BLaER1 (cell line): ENCODE measurements around the gene U2AF1L4.

Experiments used
- H3K27ac ChIP-seq: shearing (Covaris generic); formaldehyde crosslinking; 2 replicates; pipeline ENCODE4 v1.8.1; 2022
- H3K27me3 ChIP-seq: shearing (Covaris generic); formaldehyde crosslinking; 2 replicates; pipeline ENCODE4 v1.8.1; 2022
- H3K36me3 ChIP-seq: shearing (Covaris generic); formaldehyde crosslinking; 2 replicates; pipeline ENCODE4 v1.8.1; 2022
- H3K4me1 ChIP-seq: shearing (Covaris generic); formaldehyde crosslinking; 2 replicates; pipeline ENCODE4 v1.8.1; 2022
- H3K4me2 ChIP-seq: shearing (Covaris generic); formaldehyde crosslinking; 2 replicates; pipeline ENCODE4 v1.8.1; 2022
- H3K4me3 ChIP-seq: shearing (Covaris generic); formaldehyde crosslinking; 2 replicates; pipeline ENCODE4 v1.8.1; 2022
- H3K9ac ChIP-seq: shearing (Covaris generic); formaldehyde crosslinking; 2 replicates; pipeline ENCODE4 v1.8.1; 2022
- H3K9me3 ChIP-seq: shearing (Covaris generic); formaldehyde crosslinking; 2 replicates; pipeline ENCODE4 v1.8.1; 2022
- H4K20me1 ChIP-seq: shearing (Covaris generic); formaldehyde crosslinking; 2 replicates; pipeline ENCODE4 v1.8.1; 2022
- Cebpa-rat ChIP-seq: shearing (Covaris generic); IDR thresholded peaks from 2 replicates; pipeline ENCODE4 v1.8.1; 2022

The U2AF1L4 gene

DNA sequence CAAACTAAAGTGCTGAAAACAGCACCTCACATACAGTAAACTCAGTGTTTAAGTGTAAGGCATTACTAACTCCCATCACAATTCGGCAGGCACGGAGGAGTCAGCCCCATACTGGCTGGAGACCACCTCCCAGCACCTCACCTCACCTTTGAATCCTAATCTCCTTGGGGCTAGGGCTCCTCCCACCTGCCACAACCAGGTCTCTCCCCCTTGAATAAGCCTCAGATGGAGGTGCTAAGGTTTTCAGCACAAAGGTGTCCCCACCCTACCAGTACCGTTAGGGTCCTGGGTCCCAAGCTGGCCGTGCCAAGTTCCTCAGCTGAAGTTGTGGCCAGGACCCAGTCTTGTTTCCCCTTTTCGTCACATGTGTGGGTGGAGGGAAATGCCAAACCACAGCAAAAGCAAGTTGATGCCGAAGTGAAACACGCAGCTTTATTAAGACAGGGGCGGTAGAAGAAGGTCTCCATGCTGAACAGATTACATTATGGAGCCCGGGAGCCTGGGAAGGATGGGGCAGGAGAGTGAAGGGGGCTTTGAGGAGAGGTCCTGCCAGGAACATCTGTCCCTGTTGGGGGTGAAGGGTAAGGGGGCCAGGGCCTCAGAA lies 3.0 kb downstream of the U2AF1L4 start, which contains the start of gene IGFLR1:
Gene IGFLR1, minus strand, starts transcription at position 332 of the 604 bp plus-strand sequence. CDS start 1,272 bp downstream, outside the sequence.
- peak within 1 kb of the TSS; percentile 98 for H3K4me2 ChIP-seq

DNA sequence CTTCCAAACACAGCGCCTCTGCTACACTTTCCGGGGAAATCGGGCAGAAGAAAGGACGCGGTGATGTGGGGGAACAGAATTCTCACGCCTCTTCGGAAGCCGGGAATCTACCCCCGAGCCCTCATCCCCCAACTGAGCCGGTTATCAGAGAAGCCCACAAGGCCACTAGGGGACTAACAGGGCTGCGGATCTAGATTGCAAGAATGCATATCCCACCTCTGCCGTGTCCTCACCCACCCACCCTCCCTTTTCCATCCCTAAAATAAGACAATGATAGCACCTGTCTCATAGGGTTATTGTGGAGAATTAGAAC lies 4.1 kb downstream of the U2AF1L4 start:
- TF ChIP-seq Cebpa-rat, result no peak
- Histone ChIP-seq H3K4me1 (peaks cover 63% of the 10 kb centered on the region), H3K9ac (peak overlapping the region; percentile 76), H3K27ac (peak overlapping the region; percentile 88), H3K36me3 (peaks cover 33% of the 10 kb centered on the region), H3K27me3 (no peaks in the 10 kb centered on the region), H3K9me3 (no peaks in the 10 kb centered on the region), H4K20me1 (peaks cover 40% of the 10 kb centered on the region), H3K4me3 (peak overlapping the region; percentile 71), H3K4me2 (peak overlapping the region; percentile 98)

More for the DNA sequence above, 3.0 kb downstream of the U2AF1L4 start, which contains the start of gene IGFLR1:
- Histone ChIP-seq H3K27me3 (no peaks in the 10 kb centered on the region), H3K36me3 (peaks cover 23% of the 10 kb centered on the region), H3K9ac (peak within 1 kb of the TSS; percentile 72), H3K4me3 (peak within 1 kb of the TSS; percentile 71), H3K9me3 (no peaks in the 10 kb centered on the region), H4K20me1 (peaks cover 29% of the 10 kb centered on the region), H3K4me1 (peaks cover 63% of the 10 kb centered on the region), H3K27ac (peak within 1 kb of the TSS; percentile 88)
- no peak for TF ChIP-seq Cebpa-rat

DNA sequence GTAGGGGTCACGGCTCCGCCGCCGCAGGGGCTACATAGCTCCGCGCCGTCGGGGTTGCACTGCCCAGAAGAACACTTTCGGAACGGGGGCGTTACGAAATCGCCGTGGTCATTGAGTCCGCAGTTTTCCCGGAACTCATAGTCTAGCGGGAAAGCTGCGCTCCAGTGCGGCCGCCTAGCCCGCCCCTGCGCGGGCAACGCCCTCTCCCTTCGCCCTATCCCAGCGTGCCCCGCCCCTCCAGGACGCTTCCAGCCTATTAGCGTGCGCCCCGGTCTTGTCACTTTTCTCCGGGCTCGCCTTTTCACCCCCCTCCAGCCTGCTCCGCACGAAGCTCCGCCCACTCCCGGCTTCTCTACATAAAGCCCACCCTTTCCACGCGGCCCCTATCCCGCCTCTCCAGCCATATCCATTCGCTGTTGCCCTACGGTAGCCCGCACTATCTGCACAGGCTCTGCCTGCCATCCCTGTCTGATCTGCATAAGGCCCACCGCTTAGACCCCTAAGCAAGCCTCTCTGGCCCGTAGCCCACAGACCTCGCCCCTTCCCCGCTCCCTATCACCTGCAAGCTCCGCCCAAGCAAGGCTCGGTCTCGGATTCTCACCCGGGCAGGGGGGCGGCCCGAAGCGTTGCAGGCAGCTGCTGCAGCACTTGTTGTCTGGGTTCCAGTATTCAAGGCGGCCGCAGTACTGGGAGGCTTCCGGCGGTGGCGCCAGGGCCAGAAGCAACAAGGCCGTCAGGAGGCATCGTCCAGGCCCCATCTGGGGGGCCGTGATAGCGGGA lies 4.6 kb downstream of the U2AF1L4 start:
- Histone ChIP-seq H3K36me3 (peaks cover 39% of the 10 kb centered on the region), H3K27ac (peak overlapping the region; percentile 79), H3K4me3 (peak overlapping the region; percentile 71), H3K4me1 (peaks cover 65% of the 10 kb centered on the region), H3K27me3 (no peaks in the 10 kb centered on the region), H3K4me2 (peak overlapping the region; percentile 98), H3K9ac (peak overlapping the region; percentile 76), H3K9me3 (no peaks in the 10 kb centered on the region), H4K20me1 (peaks cover 42% of the 10 kb centered on the region)
- peak; percentile 33; the same call in 1 of the 2 replicates for TF ChIP-seq Cebpa-rat

DNA sequence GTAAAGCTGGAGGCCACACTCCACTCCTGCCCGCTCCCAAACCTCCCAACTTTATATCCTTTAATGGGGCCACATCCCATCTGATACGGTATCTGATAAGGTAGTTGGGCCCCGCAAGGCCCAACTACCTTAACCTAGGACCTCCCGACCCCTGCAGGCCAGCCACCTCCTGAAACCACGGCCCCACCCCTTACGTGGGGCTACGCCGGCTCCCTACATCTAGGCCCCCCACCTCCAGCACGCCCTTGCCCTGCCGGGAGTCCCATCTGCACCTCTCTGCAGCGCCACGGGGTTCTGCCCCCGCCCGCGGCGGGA lies 5.2 kb downstream of the U2AF1L4 start:
- no peaks in the 10 kb centered on the region for H3K9me3 ChIP-seq
- H3K9ac ChIP-seq, result peak overlapping the region; percentile 75
- peak overlapping the region; percentile 39; the same call in 1 of the 2 replicates for H3K27ac ChIP-seq
- peaks cover 44% of the 10 kb centered on the region for H3K36me3 ChIP-seq
- peak overlapping the region; percentile 71 for H3K4me3 ChIP-seq
- peaks cover 70% of the 10 kb centered on the region for H3K4me1 ChIP-seq
- H3K27me3 ChIP-seq, result no peaks in the 10 kb centered on the region
- H4K20me1 ChIP-seq, result peaks cover 48% of the 10 kb centered on the region
- TF ChIP-seq Cebpa-rat, result no peak
- H3K4me2 ChIP-seq, result peak overlapping the region; percentile 98

DNA sequence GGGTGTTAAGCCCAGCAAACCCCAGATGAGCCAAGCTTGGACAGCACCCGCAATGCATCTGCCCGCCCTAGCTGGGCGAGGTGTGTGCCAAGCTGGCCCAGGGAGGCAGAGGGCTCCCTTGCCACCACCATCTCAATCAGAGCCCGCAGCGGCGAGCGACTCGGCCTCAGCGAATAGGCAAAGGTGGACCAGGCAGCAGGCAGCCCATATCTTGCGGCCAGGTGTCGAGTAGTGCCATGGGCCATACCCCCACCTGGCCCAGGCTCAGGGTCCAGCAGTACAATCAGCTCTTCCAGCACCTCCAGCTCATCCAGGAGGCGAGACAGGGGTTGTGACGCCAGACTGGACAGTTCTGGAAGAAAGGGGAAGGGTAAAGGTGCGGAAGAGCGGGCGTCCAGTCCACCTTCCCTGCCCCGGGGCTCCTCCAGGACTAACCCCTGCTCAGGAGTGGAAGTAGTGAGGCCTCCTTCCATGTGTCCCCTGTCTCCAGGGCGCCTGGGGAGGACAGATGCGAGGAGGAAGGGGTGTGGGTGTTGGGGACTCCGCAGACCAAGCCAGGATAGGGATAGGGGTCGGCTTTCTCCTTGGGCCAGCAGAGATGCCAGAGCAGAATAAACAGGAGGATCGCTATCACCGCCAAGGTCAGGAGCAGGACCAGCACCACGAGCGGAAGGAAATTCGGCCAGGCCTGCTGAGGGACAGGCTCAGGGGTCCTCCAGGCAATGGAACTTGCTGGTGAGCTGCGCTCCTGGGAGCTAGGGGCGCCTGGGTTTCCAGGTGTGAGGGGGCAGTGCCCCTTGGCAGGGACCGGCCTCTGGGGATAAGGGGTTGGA lies 5.7 kb downstream of the U2AF1L4 start:
- TF ChIP-seq Cebpa-rat, result no peak
- Histone ChIP-seq H3K27me3 (no peaks in the 10 kb centered on the region), H3K9ac (peak overlapping the region; percentile 75), H3K27ac (no peak overlapping the region), H3K9me3 (no peaks in the 10 kb centered on the region), H3K4me1 (peaks cover 67% of the 10 kb centered on the region), H3K4me2 (peak overlapping the region; percentile 98), H3K36me3 (peaks cover 50% of the 10 kb centered on the region), H3K4me3 (peak overlapping the region; percentile 71), H4K20me1 (peaks cover 54% of the 10 kb centered on the region)

DNA sequence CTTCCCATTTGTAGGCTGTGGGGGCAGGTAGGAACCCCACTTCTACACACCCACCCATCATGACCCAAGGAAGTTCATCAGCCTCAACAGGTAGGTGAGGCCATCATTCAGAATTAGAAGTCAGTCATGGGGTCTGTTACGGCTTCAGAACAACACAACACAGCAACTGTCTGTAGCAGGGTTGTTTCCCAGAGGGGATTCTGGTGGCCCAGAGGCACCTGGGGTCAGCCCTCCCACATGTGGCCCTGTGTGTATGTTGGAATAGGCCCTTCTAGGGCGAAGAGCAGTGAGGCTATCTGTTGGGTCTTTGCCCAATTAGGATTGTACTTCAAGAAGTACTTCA lies 6.4 kb downstream of the U2AF1L4 start:
- Histone ChIP-seq H3K36me3 (peaks cover 56% of the 10 kb centered on the region), H3K4me2 (no peak overlapping the region), H3K27me3 (no peaks in the 10 kb centered on the region), H3K4me1 (peaks cover 61% of the 10 kb centered on the region), H3K9me3 (no peaks in the 10 kb centered on the region), H4K20me1 (peaks cover 60% of the 10 kb centered on the region), H3K9ac (no peak overlapping the region), H3K27ac (no peak overlapping the region), H3K4me3 (no peak overlapping the region)
- no peak for TF ChIP-seq Cebpa-rat

DNA sequence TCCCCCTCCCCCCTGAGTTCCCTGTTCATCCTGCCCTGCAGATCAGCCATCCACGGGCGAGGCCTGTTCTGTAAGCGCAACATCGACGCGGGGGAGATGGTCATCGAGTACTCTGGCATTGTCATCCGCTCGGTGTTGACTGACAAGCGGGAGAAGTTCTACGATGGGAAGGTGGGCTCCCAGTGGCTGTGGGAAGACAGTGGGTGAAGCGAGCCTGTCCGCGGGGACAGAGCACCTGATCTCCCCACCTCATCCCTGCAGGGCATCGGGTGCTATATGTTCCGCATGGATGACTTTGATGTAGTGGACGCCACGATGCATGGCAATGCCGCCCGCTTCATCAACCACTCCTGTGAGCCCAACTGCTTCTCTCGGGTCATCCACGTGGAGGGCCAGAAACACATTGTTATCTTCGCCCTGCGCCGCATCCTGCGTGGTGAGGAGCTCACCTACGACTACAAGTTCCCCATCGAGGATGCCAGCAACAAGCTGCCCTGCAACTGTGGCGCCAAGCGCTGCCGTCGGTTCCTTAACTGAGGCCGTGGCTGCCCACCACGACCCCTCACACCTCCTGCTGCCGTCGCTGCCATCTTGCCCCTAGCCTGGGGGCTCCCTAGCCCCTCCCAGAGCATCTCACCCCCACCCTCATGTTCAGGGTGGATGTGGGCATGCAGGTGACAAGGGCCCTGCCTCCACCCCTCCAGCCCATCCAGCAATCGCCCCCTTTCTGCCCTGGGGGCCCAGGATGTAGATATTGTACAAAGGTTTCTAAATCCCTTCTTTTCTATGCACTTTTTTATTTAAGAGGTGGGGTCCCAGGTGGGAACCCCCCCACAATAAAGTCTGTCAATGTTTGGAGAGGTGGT lies 7.0 kb downstream of the U2AF1L4 start:
- peaks cover 64% of the 10 kb centered on the region for H4K20me1 ChIP-seq
- H3K27ac ChIP-seq, result no peak overlapping the region
- H3K4me2 ChIP-seq, result no peak overlapping the region
- no peaks in the 10 kb centered on the region for H3K27me3 ChIP-seq
- H3K4me1 ChIP-seq, result peaks cover 55% of the 10 kb centered on the region
- peaks cover 62% of the 10 kb centered on the region for H3K36me3 ChIP-seq
- no peak overlapping the region for H3K4me3 ChIP-seq
- no peak for TF ChIP-seq Cebpa-rat
- H3K9me3 ChIP-seq, result no peaks in the 10 kb centered on the region
- no peak overlapping the region for H3K9ac ChIP-seq

DNA sequence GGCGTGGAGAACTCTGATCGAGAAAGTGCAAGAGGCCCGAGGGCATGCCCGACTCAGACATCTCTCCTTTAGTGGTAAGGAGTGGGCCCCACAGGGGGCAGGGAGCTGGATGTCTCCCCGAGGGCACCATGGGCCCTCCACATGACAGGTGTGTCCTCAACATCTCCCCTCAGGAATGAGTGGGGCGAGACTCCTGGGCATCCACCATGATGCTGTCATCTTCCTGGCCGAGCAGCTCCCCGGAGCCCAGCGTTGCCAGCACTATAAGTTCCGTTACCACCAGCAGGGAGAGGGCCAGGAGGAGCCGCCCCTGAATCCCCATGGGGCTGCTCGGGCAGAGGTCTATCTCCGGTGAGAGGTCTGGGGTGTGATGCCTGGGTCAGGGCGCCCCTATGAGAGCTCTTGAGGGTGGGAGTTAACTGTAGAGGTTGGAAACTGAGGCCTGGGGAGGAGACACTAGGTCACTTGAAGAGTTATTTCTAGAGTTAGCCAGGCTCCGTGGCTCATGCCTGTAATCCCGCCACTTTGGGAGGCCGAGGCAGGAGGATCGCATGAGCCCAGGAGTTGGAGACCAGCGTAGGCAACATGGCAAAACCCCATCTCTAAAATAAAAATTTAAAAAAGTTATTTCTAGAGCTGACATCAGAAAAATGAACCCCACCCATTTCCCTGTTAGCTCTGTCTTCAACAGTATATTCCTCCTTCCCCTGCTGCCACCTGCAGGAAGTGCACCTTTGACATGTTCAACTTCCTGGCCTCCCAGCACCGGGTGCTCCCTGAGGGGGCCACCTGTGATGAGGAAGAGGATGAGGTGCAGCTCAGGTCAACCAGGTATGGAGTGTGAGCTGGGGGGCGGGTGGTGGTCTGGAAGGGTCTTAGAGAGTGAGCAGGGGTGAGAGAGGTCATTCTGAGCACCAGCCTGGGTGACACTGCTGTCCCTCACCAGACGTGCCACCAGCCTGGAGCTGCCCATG lies 8.0 kb downstream of the U2AF1L4 start:
- H3K9ac ChIP-seq, result peak overlapping the region; percentile 45
- H3K27me3 ChIP-seq, result no peaks in the 10 kb centered on the region
- peaks cover 71% of the 10 kb centered on the region for H3K36me3 ChIP-seq
- no peaks in the 10 kb centered on the region for H3K9me3 ChIP-seq
- H3K27ac ChIP-seq, result 0 out of 2 replicates have a peak overlapping the region, but pooled peaks have one; percentile 1
- H3K4me1 ChIP-seq, result peaks cover 45% of the 10 kb centered on the region
- peaks cover 71% of the 10 kb centered on the region for H4K20me1 ChIP-seq
- H3K4me2 ChIP-seq, result peak overlapping the region; percentile 48
- TF ChIP-seq Cebpa-rat, result no peak
- no peak overlapping the region for H3K4me3 ChIP-seq
